KBM-7 (cell line): ENCODE measurements around the gene PAOX.

Experiments
- DNase-seq: peaks from one replicate; pipeline ENCODE4 v3.0.0-alpha.2; 2015
- in situ Hi-C: fragments of 300-500 bp; cut with MboI; formaldehyde crosslinking; loops from 2 replicates; pipeline ENCODE4 v1.14.3; 2020; ENCODE audit warnings: low sequenced_read_pairs, low pct_unique_long_range_greater_than_20kb, mixed read lengths

The PAOX gene

GRCh38 chr10:133379152-133379800 lies at the start of gene PAOX:
PAOX (plus strand) TSS chr10:133379262; CDS start chr10:133379317, 55 bp downstream.
- no peak for DNase-seq
- in situ Hi-C loops = no loop called here

- in situ Hi-C loops = no loop called here
- peak; percentile 87 for DNase-seq
Observed at GRCh38 chr10:133329491-133330202, 49.4 kb upstream of the PAOX start.

GRCh38 chr10:133332936-133333699 lies 45.9 kb upstream of the PAOX start:
- in situ Hi-C loops = no loop called here

GRCh38 chr10:133334503-133335245 lies 44.4 kb upstream of the PAOX start:
- no peak for DNase-seq
- in situ Hi-C loops = no loop called here

More at GRCh38 chr10:133332936-133333699, 45.9 kb upstream of the PAOX start:
- no peak for DNase-seq

GRCh38 chr10:133335246-133336117 lies 43.6 kb upstream of the PAOX start:
- no peak for DNase-seq
- in situ Hi-C loops = no loop called here

- no peak for DNase-seq
- in situ Hi-C loops = no loop called here
Observed at GRCh38 chr10:133336118-133336576, 42.9 kb upstream of the PAOX start.

- in situ Hi-C loops = no loop called here
- peak; percentile 57 for DNase-seq
Observed at GRCh38 chr10:133336577-133337369, 42.3 kb upstream of the PAOX start, which contains the start of gene CALY. CALY (minus strand) TSS chr10:133336896; CDS start chr10:133328989, 7,907 bp downstream.

- DNase-seq = no peak
- in situ Hi-C loops = no loop called here
Observed at GRCh38 chr10:133337370-133337725, 41.7 kb upstream of the PAOX start.

- in situ Hi-C loops = no loop called here
- no peak for DNase-seq
Observed at GRCh38 chr10:133338080-133339071, 40.7 kb upstream of the PAOX start.

GRCh38 chr10:133339708-133340380 lies 39.2 kb upstream of the PAOX start:
- no peak for DNase-seq
- in situ Hi-C loops = no loop called here

GRCh38 chr10:133341983-133342382 lies 37.1 kb upstream of the PAOX start:
- DNase-seq = no peak
- in situ Hi-C loops = no loop called here

GRCh38 chr10:133342942-133343341 lies 36.1 kb upstream of the PAOX start:
- in situ Hi-C loops = no loop called here
- no peak for DNase-seq

GRCh38 chr10:133343558-133343957 lies 35.5 kb upstream of the PAOX start:
- in situ Hi-C loops = no loop called here
- no peak for DNase-seq

GRCh38 chr10:133344236-133344635 lies 34.8 kb upstream of the PAOX start:
- in situ Hi-C loops = no loop called here
- DNase-seq = no peak

- in situ Hi-C loops = no loop called here
- no peak for DNase-seq
Observed at GRCh38 chr10:133346413-133346812, 32.6 kb upstream of the PAOX start.
